GM23248 (cell line): ENCODE measurements around the gene LDLRAD3. TPM values are rescaled to one million over a fixed set of nuclear protein-coding genes. Genes with fewer than 3 reads are reported as not detected.
A peak's percentile ranks its signal among the peaks of the same experiment; 100 is the strongest.

Source experiments
- DNase-seq: peaks from one replicate; pipeline ENCODE4 v3.0.0-alpha.2; 2015
- H2AFZ ChIP-seq: fragments of 200-600 bp; sonication (generic); 2 replicates; pipeline ENCODE4 v1.6.1; 2016; ENCODE audit warnings: antibody characterized with exemption
- H3F3A ChIP-seq: fragments of 200-600 bp; sonication (generic); 2 replicates; pipeline ENCODE4 v1.6.1; 2016; ENCODE audit warnings: mild to moderate bottlenecking, antibody characterized with exemption, mixed run types; ENCODE audit not compliant: insufficient read depth
- H3K27ac ChIP-seq: fragments of 200-600 bp; sonication (generic); 2 replicates; pipeline ENCODE4 v1.5.1; 2016; ENCODE audit warnings: mild to moderate bottlenecking
- H3K27me3 ChIP-seq: fragments of 200-600 bp; sonication (generic); replicated peaks from 2 replicates; pipeline ENCODE4 v1.6.1; 2016; ENCODE audit warnings: mild to moderate bottlenecking; ENCODE audit not compliant: insufficient read depth
- H3K36me3 ChIP-seq: fragments of 200-600 bp; sonication (generic); 2 replicates; pipeline ENCODE4 v1.6.1; 2016; ENCODE audit warnings: low read depth, mild to moderate bottlenecking
- H3K4me1 ChIP-seq: fragments of 200-600 bp; sonication (generic); 2 replicates; pipeline ENCODE4 v1.6.1; 2016; ENCODE audit warnings: mild to moderate bottlenecking; ENCODE audit not compliant: insufficient read depth
- H3K4me2 ChIP-seq: fragments of 200-600 bp; sonication (generic); one replicate; pipeline ENCODE4 v1.6.1; 2016; ENCODE audit warnings: mild to moderate bottlenecking; ENCODE audit not compliant: unreplicated experiment
- H3K4me3 ChIP-seq: fragments of 200-600 bp; sonication (generic); 2 replicates; pipeline ENCODE4 v1.5.1; 2016; ENCODE audit warnings: mild to moderate bottlenecking
- H3K79me2 ChIP-seq: fragments of 200-600 bp; sonication (generic); 2 replicates; pipeline ENCODE4 v1.6.1; 2016; ENCODE audit warnings: mild to moderate bottlenecking; ENCODE audit not compliant: insufficient read depth
- H3K9ac ChIP-seq: fragments of 200-600 bp; sonication (generic); 2 replicates; pipeline ENCODE4 v1.6.1; 2016; ENCODE audit warnings: mild to moderate bottlenecking
- H3K9me2 ChIP-seq: fragments of 200-600 bp; sonication (generic); 2 replicates; pipeline ENCODE4 v1.6.1; 2016; ENCODE audit warnings: mixed run types, mild to moderate bottlenecking, moderate library complexity; ENCODE audit not compliant: insufficient read depth
- H3K9me3 ChIP-seq: fragments of 200-600 bp; sonication (generic); one replicate; pipeline ENCODE4 v1.6.1; 2017; ENCODE audit warnings: low read depth
- H4K20me1 ChIP-seq: fragments of 200-600 bp; sonication (generic); 2 replicates; pipeline ENCODE4 v1.6.0; 2016; ENCODE audit not compliant: insufficient read depth
- EZH2 ChIP-seq: fragments of 200-600 bp; sonication (generic); IDR thresholded peaks from 2 replicates; pipeline ENCODE4 v1.6.1; 2018; ENCODE audit warnings: antibody characterized with exemption, mild to moderate bottlenecking; ENCODE audit not compliant: insufficient read depth, poor library complexity, severe bottlenecking
- EZH2phosphoT487 ChIP-seq: fragments of 200-600 bp; sonication (generic); IDR thresholded peaks from 2 replicates; pipeline ENCODE4 v1.6.1; 2018; ENCODE audit warnings: antibody characterized with exemption, moderate library complexity, mild to moderate bottlenecking, low read depth; ENCODE audit not compliant: insufficient read depth
- WGBS, 2 experiments: methylation state at CpG; one replicate each; pipeline ENCODE4 v1.1.6; 2015 to 2017; ENCODE audit warnings: low lambda C conversion rate in 2 of 2, low coverage in 1 of 2; ENCODE audit errors: missing lambda C conversion rate in 2 of 2; 5-methylcytosine and 5-hydroxymethylcytosine counted together
- in situ Hi-C: fragments of 300-500 bp; cut with MboI; formaldehyde crosslinking; loops from 2 replicates; pipeline ENCODE4 v1.15.0; 2020
- polyA plus RNA-seq: library from polyadenylated mRNA; unstranded; fragments of >200 nt; fragmentation: Nextera tagmentation; extraction: Ambion mirVana; gene quantifications from 2 replicates; pipeline ENCODE4 v1.2.1, GENCODE V29; 2016
- total RNA-seq: library from RNA; depleted of rRNA; stranded (reverse); fragments of >200 nt; shearing (Covaris generic); gene quantifications from 2 replicates; pipeline ENCODE4 v1.2.3, GENCODE V29; 2014

LDLRAD3 gene
- total and polyA plus RNA-seq, 2 experiments from 2014 or later = 6.2 to 6.6 TPM

GRCh38 chr11:36079878-36080675 lies 136.2 kb downstream of the LDLRAD3 start:
- H3K79me2 ChIP-seq = no peaks in the 10 kb centered on the region
- H3K9me2 ChIP-seq = no peaks in the 10 kb centered on the region
- no peaks in the 10 kb centered on the region for H3K27me3 ChIP-seq
- in situ Hi-C loops = no loop called here
- no peak for DNase-seq
- no peaks in the 10 kb centered on the region for H4K20me1 ChIP-seq
- TF ChIP-seq EZH2phosphoT487 = no peak
- no peak for TF ChIP-seq EZH2
- H3K9ac ChIP-seq = no peak overlapping the region
- 95% methylated on average over 7 of the region's 7 CpGs for WGBS, 2 experiments
- H2AFZ ChIP-seq = no peak overlapping the region
- no peak overlapping the region for H3K4me3 ChIP-seq
- peaks cover 7% of the 10 kb centered on the region for H3K4me1 ChIP-seq
- H3K4me2 ChIP-seq = no peak overlapping the region
- no peak overlapping the region for H3K27ac ChIP-seq
- H3F3A ChIP-seq = peaks cover 16% of the 10 kb centered on the region
- no peaks in the 10 kb centered on the region for H3K36me3 ChIP-seq
- H3K9me3 ChIP-seq = no peaks in the 10 kb centered on the region

- Histone ChIP-seq H4K20me1 (no peaks in the 10 kb centered on the region), H3K4me3 (no peak overlapping the region), H3K9me3 (no peaks in the 10 kb centered on the region), H3F3A (peaks cover 3% of the 10 kb centered on the region; the same call in 1 of the 2 replicates), H3K27me3 (no peaks in the 10 kb centered on the region), H2AFZ (no peak overlapping the region), H3K9ac (no peak overlapping the region), H3K27ac (no peak overlapping the region), H3K36me3 (no peaks in the 10 kb centered on the region), H3K4me1 (no peaks in the 10 kb centered on the region), H3K9me2 (no peaks in the 10 kb centered on the region), H3K79me2 (no peaks in the 10 kb centered on the region), H3K4me2 (no peak overlapping the region)
- WGBS, 2 experiments = 91 to 92% methylated on average over 11 of the region's 11 CpGs
- in situ Hi-C loops = no loop called here
- TF ChIP-seq EZH2phosphoT487 (no peak), EZH2 (no peak)
- no peak for DNase-seq
Observed at GRCh38 chr11:36081274-36081945, 137.5 kb downstream of the LDLRAD3 start.

DNA sequence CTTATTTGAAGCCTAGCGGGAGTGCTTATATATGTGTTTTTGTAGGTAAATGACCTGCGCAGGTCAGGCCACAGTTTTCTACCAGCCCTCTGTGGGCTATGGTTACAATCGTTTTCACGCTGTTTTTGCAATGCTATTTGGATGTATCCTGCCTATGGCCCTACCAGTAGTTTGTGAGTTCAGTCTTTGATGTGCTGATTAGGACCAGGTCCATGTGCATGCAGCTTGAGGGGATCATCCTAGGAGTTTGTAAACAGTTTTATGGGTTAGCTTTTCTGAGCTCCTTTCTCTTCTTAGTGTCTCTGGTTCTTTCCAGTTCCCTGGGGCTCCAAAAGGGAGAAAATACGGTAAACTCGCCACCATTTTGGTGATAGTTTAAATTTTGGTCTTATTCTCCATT lies 142.5 kb downstream of the LDLRAD3 start:
- no peak for DNase-seq
- 93 to 94% methylated on average over 6 of the region's 6 CpGs for WGBS, 2 experiments

GRCh38 chr11:36088266-36088972 lies 144.6 kb downstream of the LDLRAD3 start:
- H3K9me3 ChIP-seq = no peaks in the 10 kb centered on the region
- no peaks in the 10 kb centered on the region for H3K79me2 ChIP-seq
- no peak for TF ChIP-seq EZH2phosphoT487
- TF ChIP-seq EZH2 = no peak
- peak overlapping the region; percentile 47; the same call in 1 of the 2 replicates for H2AFZ ChIP-seq
- peak overlapping the region; percentile 67 for H3K4me2 ChIP-seq
- H4K20me1 ChIP-seq = peaks cover 4% of the 10 kb centered on the region; the same call in 1 of the 2 replicates
- DNase-seq = peak; percentile 69
- H3F3A ChIP-seq = peaks cover 17% of the 10 kb centered on the region
- in situ Hi-C loops = no loop called here
- no peaks in the 10 kb centered on the region for H3K9me2 ChIP-seq
- WGBS, 2 experiments = 7 to 8% methylated on average over 6 of the region's 6 CpGs
- peaks cover 19% of the 10 kb centered on the region for H3K4me1 ChIP-seq
- peak overlapping the region; percentile 23; the same call in 1 of the 2 replicates for H3K9ac ChIP-seq
- peak overlapping the region; percentile 24; the same call in 1 of the 2 replicates for H3K4me3 ChIP-seq
- no peaks in the 10 kb centered on the region for H3K27me3 ChIP-seq
- peak overlapping the region; percentile 40 for H3K27ac ChIP-seq
- H3K36me3 ChIP-seq = no peaks in the 10 kb centered on the region

More for the DNA sequence above, 142.5 kb downstream of the LDLRAD3 start:
- Histone ChIP-seq H3K27ac (no peak overlapping the region), H3F3A (peaks cover 17% of the 10 kb centered on the region), H2AFZ (no peak overlapping the region), H3K9me3 (no peaks in the 10 kb centered on the region), H3K4me2 (no peak overlapping the region), H4K20me1 (peaks cover 4% of the 10 kb centered on the region; the same call in 1 of the 2 replicates), H3K4me3 (no peak overlapping the region), H3K79me2 (no peaks in the 10 kb centered on the region), H3K9me2 (no peaks in the 10 kb centered on the region), H3K27me3 (no peaks in the 10 kb centered on the region), H3K36me3 (no peaks in the 10 kb centered on the region), H3K4me1 (peaks cover 14% of the 10 kb centered on the region), H3K9ac (no peak overlapping the region)
- TF ChIP-seq EZH2phosphoT487 = no peak
- no peak for TF ChIP-seq EZH2
- in situ Hi-C loops = no loop called here
